ENCODE results near the gene PSPC1.

DNA sequence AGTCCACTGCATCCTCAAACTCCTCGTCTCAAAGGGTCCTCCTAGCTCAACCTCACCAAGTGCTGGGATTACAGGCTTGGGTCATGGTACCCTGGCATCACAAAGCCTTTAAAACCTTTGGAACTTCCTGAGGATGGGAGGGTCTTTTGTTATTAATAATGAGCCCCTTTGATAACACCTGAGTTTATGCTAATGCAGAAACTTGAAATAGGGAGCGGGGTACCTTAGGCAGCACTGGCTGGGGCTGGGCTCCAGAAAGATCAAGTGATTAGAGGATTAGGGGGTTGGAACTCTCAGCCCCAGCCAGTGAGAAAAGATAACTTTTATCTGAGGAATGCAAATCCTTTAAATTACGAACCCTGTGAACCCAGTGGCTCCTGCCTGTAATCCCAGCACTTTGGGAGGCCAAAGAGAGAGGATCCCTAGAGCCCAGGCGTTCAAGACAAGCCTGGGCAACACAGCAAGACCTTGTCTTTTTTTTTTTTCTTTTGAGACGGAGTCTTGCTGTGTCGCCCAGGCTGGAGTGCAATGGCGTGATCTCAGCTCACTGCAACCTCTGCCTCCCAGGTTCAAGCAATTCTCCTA, 9.3 kb upstream of the PSPC1 start:
- TF ChIP-seq RCOR1 (IDR thresholded peaks at IDR 0.05; ENCODE audit: low read depth, low read length) (no peak), POLR2A (IDR thresholded peaks at IDR 0.05; ENCODE audit: low read length) (no peak)
